K562 (cell line): ENCODE results near the gene HES4. TPM values are rescaled to one million over a fixed set of nuclear protein-coding genes. Genes with fewer than 3 reads are reported as not detected.
A peak's percentile ranks its signal among the peaks of the same experiment; 100 is the strongest.

Experiments
- ATAC-seq: fragments of 200-7000 bp; cut with Tn5 transposase; 3 replicates; pipeline ENCODE4 v1.9.1; 2020; ENCODE audit warnings: moderate library complexity
- BruUV-seq: library from RNA; stranded (reverse); fragments of 400-500 nt; replicated peaks from 2 replicates; lab custom pipeline; 2021; lab: Mats Ljungman, UMichigan
- CTCF ChIA-PET: fragments of 300-600 bp; formaldehyde crosslinking; extraction: SDS; loops from one replicate; lab custom pipeline; 2021; ENCODE audit warnings: low intra/inter-chr PET ratio; lab: Yijun Ruan, JAX
- POLR2A ChIA-PET: fragments of 300-600, 350-650 bp; sonication (Branson Sonifier 250); formaldehyde crosslinking; extraction: SDS; loops from one replicate; lab custom pipeline; 2021; ENCODE audit warnings: antibody characterized with exemption, inconsistent platforms; lab: Yijun Ruan, JAX
- DNase-seq, 4 experiments: peaks; one replicate each; pipeline versions ENCODE4 v3.0.0 to v3.0.0-alpha.2; 2011 to 2018; ENCODE audit warnings: low spot score in 3 of 4, mixed read lengths in 3 of 4; ENCODE audit errors: extremely low read depth in 1 of 4
- FAIRE-seq: peaks from 2 replicates; lab custom pipeline; 2011; peaks lifted over from hg19 to GRCh38; lab: Jason Lieb, UNC
- H2AFZ ChIP-seq: 2 replicates; pipeline ENCODE4 v1.6.0; 2011; ENCODE audit warnings: low read depth, low read length, control low read depth, inconsistent platforms
- H3K27ac ChIP-seq: fragments of 200-600 bp; 3 replicates; pipeline ENCODE4 v1.8.0; 2011; ENCODE audit warnings: low read depth, mild to moderate bottlenecking, control low read depth, inconsistent platforms, low read length, moderate library complexity, mixed read lengths; ENCODE audit errors: extremely low read depth
- H3K27me3 ChIP-seq, 2 experiments: fragments of 300-600 bp in 1 of 2; 2 replicates in 1 of 2; 3 replicates in 1 of 2; pipeline versions ENCODE4 v1.6.0 to v1.8.0; 2011; ENCODE audit warnings: inconsistent platforms in 2 of 2, low read length in 2 of 2, mild to moderate bottlenecking in 1 of 2, mixed read lengths in 1 of 2, moderate library complexity in 1 of 2; ENCODE audit not compliant: control insufficient read depth in 2 of 2, insufficient read depth in 2 of 2
- H3K36me3 ChIP-seq: fragments of 300-600 bp; 3 replicates; pipeline ENCODE4 v1.8.0; 2011; ENCODE audit warnings: mild to moderate bottlenecking, low read length, inconsistent platforms; ENCODE audit not compliant: control insufficient read depth, insufficient read depth
- H3K4me1 ChIP-seq, 2 experiments: fragments of 200-600 bp in 1 of 2; replicated peaks in 1 of 2; 2 replicates in 1 of 2; 3 replicates in 1 of 2; pipeline versions ENCODE4 v1.5.1 to v1.8.0; 2011; ENCODE audit warnings: inconsistent platforms in 2 of 2, low read length in 2 of 2, mild to moderate bottlenecking in 1 of 2, mixed read lengths in 1 of 2, moderate library complexity in 1 of 2; ENCODE audit not compliant: control insufficient read depth in 2 of 2, insufficient read depth in 2 of 2
- H3K4me2 ChIP-seq: 2 replicates; pipeline ENCODE4 v1.6.1; 2011; ENCODE audit warnings: low read length, control low read depth, inconsistent platforms, mixed read lengths; ENCODE audit not compliant: insufficient read depth
- H3K4me3 ChIP-seq: fragments of 200-600 bp; sonication (generic), shearing (Covaris generic); 2 replicates; pipeline ENCODE4 v1.5.1; 2016; ENCODE audit warnings: control low read depth, inconsistent platforms
- H3K79me2 ChIP-seq: fragments of 200-600 bp; 3 replicates; pipeline ENCODE4 v1.8.0; 2011; ENCODE audit warnings: low read length, inconsistent platforms; ENCODE audit not compliant: control insufficient read depth, insufficient read depth
- H3K9ac ChIP-seq, 2 experiments: 2 replicates each; pipeline versions ENCODE4 v1.6.0 to v1.6.1; 2011; ENCODE audit warnings: low read depth in 2 of 2, low read length in 2 of 2, control low read depth in 1 of 2, inconsistent platforms in 1 of 2, mild to moderate bottlenecking in 1 of 2, mixed read lengths in 1 of 2; ENCODE audit not compliant: insufficient read depth in 1 of 2
- H3K9me1 ChIP-seq: one replicate; pipeline ENCODE4 v1.6.0; 2011; ENCODE audit warnings: inconsistent platforms, mild to moderate bottlenecking, low read length, moderate library complexity; ENCODE audit not compliant: control insufficient read depth, insufficient read depth
- H3K9me3 ChIP-seq: replicated peaks from 2 replicates; pipeline ENCODE4 v1.5.1; 2011; ENCODE audit warnings: low read depth, low read length, inconsistent platforms; ENCODE audit not compliant: control insufficient read depth, insufficient read depth
- H4K20me1 ChIP-seq: replicated peaks from 2 replicates; pipeline ENCODE4 v1.6.1; 2011; ENCODE audit warnings: low read length, inconsistent platforms, mixed read lengths; ENCODE audit not compliant: control insufficient read depth, insufficient read depth
- CEBPG ChIP-seq, 3 experiments: fragments of 200-800 bp in 1 of 3; sonication (Bioruptor generic) in 1 of 3; sonication (generic) in 1 of 3; formaldehyde crosslinking in 1 of 3; IDR thresholded peaks in 2 of 3; conservative IDR thresholded peaks in 1 of 3; 2 replicates each; pipeline versions ENCODE4 v1.6.1 to v1.8.0; 2016 to 2022; ENCODE audit warnings: missing compliant biosample characterization in 2 of 3, missing genetic modification characterization in 2 of 3, mild to moderate bottlenecking in 1 of 3, missing genetic modification reagents in 1 of 3
- SMARCE1 ChIP-seq: fragments of 450-650 bp; IDR thresholded peaks from 2 replicates; pipeline ENCODE4 v1.7.1; 2016; ENCODE audit warnings: mild to moderate bottlenecking
- ZFPM2 ChIP-seq: fragments of 250-450 bp; sonication (Bioruptor Pico); IDR thresholded peaks from 2 replicates; pipeline ENCODE4 v1.5.1; 2022; ENCODE audit warnings: mild to moderate bottlenecking
- ZSCAN29 ChIP-seq: fragments of 450-650 bp; IDR thresholded peaks from 2 replicates; pipeline ENCODE4 v1.6.1; 2017
- WGBS: fragments of 100-300 bp; shearing (Covaris generic); methylation state at CpG from one replicate; pipeline ENCODE4 v1.1.6; 2016; ENCODE audit warnings: low coverage, mixed read lengths; ENCODE audit not compliant: insufficient coverage; ENCODE audit errors: missing lambda C conversion rate; 5-methylcytosine and 5-hydroxymethylcytosine counted together
- in situ Hi-C: fragments of 300-500 bp; cut with MboI; formaldehyde crosslinking; loops from 4 replicates; pipeline ENCODE4 v1.15.0; 2018; ENCODE audit warnings: inconsistent platforms, mixed read lengths
- intact Hi-C: fragments of 100-400 bp; cut with micrococcal nuclease; formaldehyde crosslinking; loops from 2 replicates; pipeline ENCODE4 v1.14.2; 2022
- polyA plus RNA-seq, 8 experiments: library from polyadenylated mRNA; depleted of rRNA in 4 of 8; stranded (reverse) in 5 of 8; unstranded in 3 of 8; fragments of >200 nt; fragmentation: Nextera tagmentation in 2 of 8; fragmentation: Illumina TruSeq in 1 of 8; extraction: Ambion mirVana in 2 of 8; extraction: Trizol in 1 of 8; gene quantifications; 2 replicates each; pipeline versions ENCODE4 v1.2.1 to v1.2.3, GENCODE V29; 2011 to 2014; ENCODE audit warnings: inconsistent platforms in 1 of 8, missing spikeins in 1 of 8
- total RNA-seq, 7 experiments: library from RNA; depleted of rRNA in 6 of 7; stranded (reverse); fragments of >200 nt in 6 of 7; fragmentation: Illumina TruSeq in 2 of 7; extraction: Trizol in 2 of 7; gene quantifications; 2 replicates each; pipeline versions ENCODE4 v1.2.1 to v1.2.3, GENCODE V29; 2011 to 2021; ENCODE audit warnings: low replicate concordance in 1 of 7
- TF ChIP-seq, protein P1 (sequence below): sonication (generic); formaldehyde crosslinking; IDR thresholded peaks from 2 replicates; pipeline ENCODE4 v1.8.0; 2022; ENCODE audit warnings: mild to moderate bottlenecking, missing genetic modification reagents

The HES4 gene
- total and polyA plus RNA-seq, 9 of the 15 experiments (the other 6 are each of a cell fraction or from before 2014, with no cell fraction given) = 0.21 to 43.7 (median 5.3) TPM; not detected in 2

DNA sequence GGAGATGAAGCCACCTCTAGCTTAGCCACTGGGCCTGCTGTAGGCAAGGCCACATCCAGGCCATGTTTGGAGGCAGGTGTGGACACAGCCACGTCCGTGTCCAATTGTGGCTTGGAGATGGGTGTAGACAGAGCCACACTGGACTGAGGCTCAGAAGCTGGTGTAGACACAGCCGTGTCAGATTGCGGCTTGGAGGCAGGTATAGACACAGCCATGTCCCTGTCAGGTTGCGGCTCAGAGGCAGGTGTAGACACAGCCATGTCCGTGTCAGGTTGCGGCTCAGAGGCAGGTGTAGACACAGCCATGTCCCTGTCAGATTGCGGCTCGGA, 20.2 kb downstream of the HES4 start:
- intact Hi-C loops (loop anchor here (10.0 kb wide), 1 partner anchor 315 kb away; no protein-coding TSS in a partner anchor), in situ Hi-C loops (loop anchor here (10.0 kb wide), 1 partner anchor 85 kb away; no protein-coding TSS in a partner anchor)
- Histone ChIP-seq H3K4me2 (no peak overlapping the region), H3K36me3 (no peaks in the 10 kb centered on the region), H3K27ac (no peak overlapping the region), H3K79me2 (no peaks in the 10 kb centered on the region), H3K9ac (peak overlapping the region in 1 of 2 experiments; percentile 4; a peak in 2 of 4 replicates), H4K20me1 (peaks cover 13% of the 10 kb centered on the region), H2AFZ (no peak overlapping the region), H3K9me1 (no peaks in the 10 kb centered on the region), H3K4me3 (no peak overlapping the region), H3K4me1 (peaks cover 0 to 80% of the 10 kb centered on the region in 2 experiments; a peak in 3 of 5 replicates), H3K27me3 (peaks cover 39 to 71% of the 10 kb centered on the region in 2 experiments; a peak in 4 of 5 replicates), H3K9me3 (no peaks in the 10 kb centered on the region)
- 30% methylated on average over 9 of the region's 9 CpGs for WGBS
- POLR2A ChIA-PET = interaction anchor here (0.7 to 1.5 kb wide), 2 partner anchors 12 to 13 kb away, joined by 3 to 7 read pairs; no protein-coding TSS in a partner anchor
- DNase-seq = no peak
- FAIRE-seq = no peak
- no peak for ATAC-seq
- TF ChIP-seq ZFPM2 (no peak), CEBPG (CRISPR knock-in tag; IDR thresholded peaks at IDR 0.05) (peak; percentile 17; the same call in 1 of the 2 replicates), CEBPG (tag; conservative IDR thresholded peaks at IDR 0.05 in 1 of 2, IDR thresholded peaks at IDR 0.05 in 1 of 2) (no peak), SMARCE1 (no peak), ZSCAN29 (peak; percentile 61; the same call in 1 of the 2 replicates)
- TF ChIP-seq, protein P1, sequence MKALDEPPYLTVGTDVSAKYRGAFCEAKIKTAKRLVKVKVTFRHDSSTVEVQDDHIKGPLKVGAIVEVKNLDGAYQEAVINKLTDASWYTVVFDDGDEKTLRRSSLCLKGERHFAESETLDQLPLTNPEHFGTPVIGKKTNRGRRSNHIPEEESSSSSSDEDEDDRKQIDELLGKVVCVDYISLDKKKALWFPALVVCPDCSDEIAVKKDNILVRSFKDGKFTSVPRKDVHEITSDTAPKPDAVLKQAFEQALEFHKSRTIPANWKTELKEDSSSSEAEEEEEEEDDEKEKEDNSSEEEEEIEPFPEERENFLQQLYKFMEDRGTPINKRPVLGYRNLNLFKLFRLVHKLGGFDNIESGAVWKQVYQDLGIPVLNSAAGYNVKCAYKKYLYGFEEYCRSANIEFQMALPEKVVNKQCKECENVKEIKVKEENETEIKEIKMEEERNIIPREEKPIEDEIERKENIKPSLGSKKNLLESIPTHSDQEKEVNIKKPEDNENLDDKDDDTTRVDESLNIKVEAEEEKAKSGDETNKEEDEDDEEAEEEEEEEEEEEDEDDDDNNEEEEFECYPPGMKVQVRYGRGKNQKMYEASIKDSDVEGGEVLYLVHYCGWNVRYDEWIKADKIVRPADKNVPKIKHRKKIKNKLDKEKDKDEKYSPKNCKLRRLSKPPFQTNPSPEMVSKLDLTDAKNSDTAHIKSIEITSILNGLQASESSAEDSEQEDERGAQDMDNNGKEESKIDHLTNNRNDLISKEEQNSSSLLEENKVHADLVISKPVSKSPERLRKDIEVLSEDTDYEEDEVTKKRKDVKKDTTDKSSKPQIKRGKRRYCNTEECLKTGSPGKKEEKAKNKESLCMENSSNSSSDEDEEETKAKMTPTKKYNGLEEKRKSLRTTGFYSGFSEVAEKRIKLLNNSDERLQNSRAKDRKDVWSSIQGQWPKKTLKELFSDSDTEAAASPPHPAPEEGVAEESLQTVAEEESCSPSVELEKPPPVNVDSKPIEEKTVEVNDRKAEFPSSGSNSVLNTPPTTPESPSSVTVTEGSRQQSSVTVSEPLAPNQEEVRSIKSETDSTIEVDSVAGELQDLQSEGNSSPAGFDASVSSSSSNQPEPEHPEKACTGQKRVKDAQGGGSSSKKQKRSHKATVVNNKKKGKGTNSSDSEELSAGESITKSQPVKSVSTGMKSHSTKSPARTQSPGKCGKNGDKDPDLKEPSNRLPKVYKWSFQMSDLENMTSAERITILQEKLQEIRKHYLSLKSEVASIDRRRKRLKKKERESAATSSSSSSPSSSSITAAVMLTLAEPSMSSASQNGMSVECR = 0 out of 2 replicates have a peak, but pooled peaks have one; percentile 32
- BruUV-seq = no TSS peak
- CTCF ChIA-PET = interaction anchor here (1.1 kb wide), 1 partner anchor 76 kb away, joined by 4 read pairs; no protein-coding TSS in a partner anchor
